WTC11 (cell line): ENCODE results near the gene ZCCHC2.

Source experiments
- CTCF ChIP-seq: fragments of 200-600 bp; IDR thresholded peaks from 2 replicates; pipeline ENCODE4 v1.8.0; 2022; ENCODE audit warnings: antibody characterized with exemption
- GABPB1 ChIP-seq: sonication (generic); formaldehyde crosslinking; IDR thresholded peaks from 2 replicates; pipeline ENCODE4 v1.8.1; 2023; ENCODE audit warnings: mild to moderate bottlenecking, missing genetic modification reagents
- KAT7 ChIP-seq: sonication (generic); formaldehyde crosslinking; IDR thresholded peaks from 2 replicates; pipeline ENCODE4 v1.8.1; 2023; ENCODE audit warnings: missing genetic modification reagents, mild to moderate bottlenecking, borderline replicate concordance
- USF1 ChIP-seq: sonication (generic); formaldehyde crosslinking; IDR thresholded peaks from 2 replicates; pipeline ENCODE4 v1.8.0; 2022; ENCODE audit warnings: mild to moderate bottlenecking, missing genetic modification reagents
- USF2 ChIP-seq: sonication (generic); formaldehyde crosslinking; IDR thresholded peaks from 2 replicates; pipeline ENCODE4 v1.8.1; 2023; ENCODE audit warnings: mild to moderate bottlenecking, missing genetic modification reagents, moderate library complexity

DNA sequence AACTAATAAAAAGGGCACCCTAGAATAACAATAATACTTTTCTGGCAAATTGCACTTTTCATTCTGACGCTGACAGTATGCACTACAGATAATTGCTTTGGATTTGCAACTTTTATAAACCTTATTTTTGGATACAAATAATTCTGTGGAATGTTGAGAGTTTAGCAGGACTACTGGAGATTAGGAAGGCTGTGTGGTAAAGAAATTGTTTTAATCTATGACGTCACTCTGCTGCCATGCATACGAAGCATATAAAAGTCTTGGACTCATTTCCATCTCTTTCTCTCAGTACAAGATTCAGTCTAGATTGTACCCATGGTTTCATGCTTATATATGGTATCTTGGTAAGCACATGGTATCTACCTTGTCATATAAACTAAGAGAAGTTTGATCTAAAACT, 28.1 kb upstream of the ZCCHC2 start:
- no peak for TF ChIP-seq GABPB1 (CRISPR knock-in tag)
- TF ChIP-seq USF1 (CRISPR knock-in tag): no peak
- TF ChIP-seq USF2 (CRISPR knock-in tag): no peak
- TF ChIP-seq CTCF: no peak
- no peak for TF ChIP-seq KAT7
